HG03432 (cell line): ENCODE measurements around the gene NPRL2.
A peak's percentile ranks its signal among the peaks of the same experiment; 100 is the strongest.

Experiments used
- ATAC-seq: cut with Tn5 transposase; IDR thresholded peaks from one replicate; pipeline ENCODE4 v1.9.1; 2021; ENCODE audit warnings: mild to moderate bottlenecking, moderate library complexity; ENCODE audit not compliant: unreplicated experiment

The NPRL2 gene

GRCh38 chr3:50350527-50351322 lies at the start of gene NPRL2, which contains the start of gene CYB561D2:
NPRL2 (minus strand) TSS chr3:50350775; CDS start chr3:50350652, 123 bp downstream.
CYB561D2 (plus strand) TSS chr3:50350862; CDS start chr3:50351434, 572 bp downstream.
- peak; percentile 84 for ATAC-seq

DNA sequence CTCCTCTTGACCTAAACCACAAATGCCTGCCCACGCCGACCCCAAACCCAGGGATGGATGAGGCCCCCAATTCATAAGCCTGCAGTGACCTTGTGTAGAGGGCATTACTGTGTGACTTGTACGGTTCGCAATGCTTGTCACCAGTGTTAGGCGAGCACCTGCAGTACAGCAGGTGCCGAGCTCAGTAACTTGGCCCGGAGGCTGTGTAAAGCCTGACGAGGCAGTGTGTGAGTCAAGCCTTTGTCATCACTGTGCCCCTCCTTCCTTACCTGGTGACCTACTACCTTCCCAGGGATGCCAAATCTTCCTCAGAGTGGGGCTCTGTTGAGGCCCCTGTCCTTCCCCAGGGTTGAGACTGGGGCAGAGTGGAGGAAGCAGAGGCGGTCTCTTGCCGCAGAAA lies 45.9 kb upstream of the NPRL2 start:
- ATAC-seq: no peak

DNA sequence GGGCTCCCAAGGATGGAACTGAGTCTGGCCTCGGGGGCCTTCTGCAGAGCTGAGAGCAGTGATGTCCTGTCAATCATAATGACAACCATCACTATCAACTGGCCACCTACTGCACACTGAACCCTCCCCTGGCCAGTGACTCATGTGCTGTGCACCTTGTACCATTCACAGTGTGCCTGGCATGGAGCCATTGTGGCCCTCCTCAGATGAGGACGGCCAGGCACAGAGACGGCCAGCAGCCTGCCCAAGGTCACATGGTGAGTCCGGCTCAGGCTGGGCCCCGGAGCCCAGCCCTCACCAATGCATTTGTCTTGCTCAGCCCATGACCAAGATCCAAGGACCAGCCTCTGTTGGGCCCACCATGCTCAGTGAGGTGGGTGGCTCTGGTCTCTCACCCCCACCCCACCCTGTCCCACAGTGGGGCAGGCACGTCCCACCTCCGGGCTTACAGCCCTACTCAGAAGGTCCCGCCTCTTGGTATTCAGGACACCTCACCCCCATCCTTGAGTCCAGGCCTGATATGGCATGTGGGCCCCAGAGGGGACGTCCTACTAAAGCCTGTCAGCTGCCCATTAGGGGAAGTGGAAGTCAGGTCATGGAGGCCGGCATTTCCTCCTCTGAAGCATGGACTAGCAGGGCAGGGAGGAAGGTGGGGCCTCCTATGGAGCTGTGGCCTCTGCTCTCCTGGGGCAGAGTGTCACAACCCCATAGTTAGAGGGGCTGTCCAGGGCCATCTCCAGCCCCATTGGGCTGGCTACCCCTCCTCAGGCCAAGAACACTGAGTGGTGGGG lies 44.7 kb upstream of the NPRL2 start:
- no peak for ATAC-seq

DNA sequence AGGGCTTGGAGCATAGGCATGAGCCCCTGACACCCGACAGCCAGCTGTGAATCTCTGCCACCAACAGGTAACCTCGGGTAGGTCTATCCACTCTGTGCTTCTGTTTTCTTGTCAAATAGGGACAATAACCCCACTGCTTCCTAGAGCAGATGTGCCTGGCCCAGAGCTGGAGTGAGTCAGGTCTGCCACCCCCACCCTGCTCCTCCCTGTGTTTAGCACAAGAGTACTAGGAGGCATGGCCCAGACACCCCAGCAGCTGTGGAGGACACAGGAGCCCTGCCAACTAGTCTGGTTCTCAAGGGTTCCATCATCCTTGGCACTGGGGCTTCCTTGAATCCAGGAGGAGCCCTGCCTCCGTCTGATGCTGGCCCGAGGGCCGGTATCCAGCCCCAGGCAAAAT lies 42.5 kb upstream of the NPRL2 start:
- no peak for ATAC-seq

GRCh38 chr3:50392101-50392715 lies 41.6 kb upstream of the NPRL2 start:
- ATAC-seq: no peak

GRCh38 chr3:50390508-50391224 lies 40.1 kb upstream of the NPRL2 start:
- ATAC-seq: no peak

DNA sequence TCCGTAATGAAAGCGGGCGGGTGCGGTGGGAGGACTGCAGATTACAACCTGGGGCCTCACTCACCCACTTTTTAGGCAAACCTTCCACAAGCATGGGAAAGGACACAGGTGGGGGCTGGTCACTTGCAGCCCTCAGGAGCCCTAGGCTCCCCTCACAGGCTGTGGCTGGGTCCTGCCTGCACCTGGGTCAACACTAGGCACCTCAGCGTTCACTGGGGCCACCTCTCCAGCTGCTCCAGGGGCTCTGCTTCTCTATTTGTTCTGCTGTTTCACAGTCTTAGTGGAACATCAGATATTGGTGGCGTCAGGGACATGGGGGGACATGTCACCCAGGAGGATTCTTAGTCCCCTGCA lies 38.8 kb upstream of the NPRL2 start:
- no peak for ATAC-seq

DNA sequence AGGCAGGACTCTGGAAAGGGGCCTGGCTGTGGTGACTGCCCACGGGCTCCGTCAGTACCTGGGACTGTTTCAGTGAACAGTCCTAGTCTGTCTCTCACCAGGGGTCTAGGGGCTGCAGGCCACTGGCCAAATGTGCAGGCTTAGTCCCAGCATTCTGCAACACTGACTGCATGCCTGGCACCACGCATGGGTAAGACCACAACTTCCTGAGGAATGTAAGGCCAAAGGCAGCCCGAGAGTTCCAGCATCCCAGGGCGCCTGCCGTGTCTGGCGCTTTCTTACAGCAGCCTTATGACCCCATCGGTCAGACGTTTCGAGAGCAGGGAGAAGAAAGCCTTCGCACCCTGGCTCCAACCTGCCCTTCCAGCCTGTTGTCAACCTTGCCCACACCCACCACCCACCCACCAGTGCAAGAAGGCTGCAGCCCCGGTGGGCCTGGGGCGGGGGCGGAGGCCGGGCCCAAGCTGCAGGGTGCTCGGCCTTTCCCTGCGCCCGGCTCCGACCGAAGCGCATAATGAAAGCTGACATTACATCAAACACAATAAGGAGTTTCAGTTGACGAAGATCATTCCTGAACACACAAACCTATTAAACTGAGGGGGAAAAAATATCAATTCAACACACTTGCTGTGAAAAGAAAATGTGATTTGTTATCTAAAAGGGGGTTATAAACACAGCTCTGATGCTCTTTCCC lies 38.3 kb upstream of the NPRL2 start:
- ATAC-seq: no peak

DNA sequence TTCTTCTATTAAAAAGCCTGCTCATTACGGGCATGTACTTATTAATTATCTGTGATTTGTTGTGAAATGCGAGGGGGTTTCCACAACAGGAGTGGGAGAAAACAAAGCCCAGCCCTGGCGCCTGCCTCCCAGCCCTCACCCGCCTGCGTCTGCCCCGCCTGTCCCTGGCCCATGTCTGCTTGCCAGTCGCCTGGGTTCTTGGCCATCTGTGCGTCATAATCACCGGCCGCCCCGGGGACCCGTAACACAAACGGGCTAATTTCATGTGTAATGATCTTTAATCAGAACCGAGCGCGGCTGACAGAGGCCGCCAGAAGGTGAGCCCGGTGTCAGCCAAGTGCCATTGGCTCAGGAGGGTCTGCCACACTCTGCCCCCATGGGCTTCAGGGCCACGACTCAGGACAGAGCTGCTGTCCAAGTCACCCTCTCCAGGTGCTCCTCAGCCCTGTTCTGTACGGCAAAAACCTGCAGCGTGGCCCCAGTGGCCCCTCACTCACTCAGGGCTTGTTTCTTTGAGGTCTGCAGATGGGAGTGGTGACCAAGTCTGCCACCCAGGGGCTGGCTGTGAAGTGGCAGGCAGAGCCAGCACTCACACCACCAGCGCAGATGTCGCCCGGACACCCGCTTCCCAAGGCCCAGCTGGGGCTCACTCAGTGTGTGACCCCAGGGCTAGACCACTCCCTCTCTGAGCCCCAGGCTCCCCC lies 37.6 kb upstream of the NPRL2 start:
- no peak for ATAC-seq

GRCh38 chr3:50385754-50386153 lies 35.2 kb upstream of the NPRL2 start:
- no peak for ATAC-seq

DNA sequence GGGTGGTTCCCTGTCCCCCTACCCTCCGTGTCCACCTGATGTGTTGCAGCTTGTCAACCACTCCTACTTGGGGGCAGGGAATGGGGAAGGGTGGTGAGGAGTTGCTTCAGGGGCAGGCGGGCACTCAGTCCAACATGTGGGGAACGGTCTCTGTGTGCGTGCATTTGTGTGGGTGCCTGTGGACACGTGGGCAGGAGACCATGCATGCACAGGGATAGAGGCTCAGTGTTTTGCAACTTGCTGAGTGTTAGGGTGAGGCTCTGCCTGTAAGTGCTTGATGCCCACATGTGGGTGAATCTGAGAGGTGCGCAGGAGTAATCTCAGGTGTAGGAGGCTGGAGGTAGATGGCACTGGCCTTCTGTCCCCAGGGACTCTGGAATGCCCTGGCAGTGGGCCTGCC lies 33.2 kb upstream of the NPRL2 start:
- no peak for ATAC-seq

- no peak for ATAC-seq
Measured at GRCh38 chr3:50382722-50383121, 32.1 kb upstream of the NPRL2 start.

- ATAC-seq: no peak
Measured at GRCh38 chr3:50381383-50381782, 30.8 kb upstream of the NPRL2 start.

GRCh38 chr3:50380405-50381085 lies 30.0 kb upstream of the NPRL2 start:
- no peak for ATAC-seq

DNA sequence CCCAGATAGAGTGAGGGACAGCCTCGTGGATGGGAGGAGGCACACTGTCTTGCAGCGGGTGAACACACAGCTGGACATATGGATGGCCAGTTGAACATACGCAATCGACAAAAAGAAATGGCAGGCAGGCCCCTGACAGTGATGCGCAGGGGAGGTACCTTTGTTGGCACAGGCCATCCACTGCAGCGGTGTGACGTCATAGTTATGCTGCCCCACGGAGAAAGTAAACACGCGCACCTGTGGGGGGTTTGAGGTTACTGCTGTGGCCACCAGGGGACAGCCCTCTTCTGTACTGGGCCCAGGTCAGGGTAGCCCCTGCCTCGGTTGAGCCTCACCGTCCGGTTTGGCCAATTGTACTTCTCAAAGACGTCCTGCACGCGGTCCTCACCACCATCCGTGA lies 28.2 kb upstream of the NPRL2 start:
- no peak for ATAC-seq

- no peak for ATAC-seq
Measured at GRCh38 chr3:50378024-50378423, 27.4 kb upstream of the NPRL2 start.

DNA sequence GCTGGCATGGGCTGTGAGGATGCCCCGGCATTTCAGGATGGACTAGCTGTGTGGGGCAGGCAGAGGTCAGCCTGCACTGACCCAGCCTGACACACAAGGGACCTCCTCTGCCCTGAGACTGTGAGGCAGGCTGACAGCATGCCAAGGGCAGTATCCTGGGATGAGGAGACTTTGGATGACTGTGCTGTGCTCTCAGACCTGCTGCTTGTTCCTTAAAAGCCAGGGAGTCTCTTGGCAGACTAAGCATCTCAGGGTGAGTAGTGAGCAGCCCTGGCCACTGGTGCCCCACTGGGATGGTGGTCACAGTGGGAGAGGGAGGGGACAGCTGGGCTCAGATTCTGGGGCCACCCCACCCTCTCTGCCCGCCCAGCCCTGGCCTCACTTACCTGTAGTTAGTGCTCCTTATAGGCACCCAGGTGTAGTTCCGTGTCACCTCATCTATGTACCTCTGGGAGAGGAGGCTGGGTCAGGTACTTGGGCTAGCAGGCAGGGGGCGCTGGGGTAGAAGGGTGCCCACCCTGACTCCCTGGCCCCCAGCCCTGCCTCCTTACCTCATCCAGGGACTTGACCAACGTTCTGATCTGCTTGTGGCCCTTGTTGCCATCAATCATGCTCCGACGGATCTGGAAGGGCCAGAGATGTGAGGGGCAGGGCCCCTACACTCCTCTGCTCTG lies 24.8 kb upstream of the NPRL2 start:
- no peak for ATAC-seq

DNA sequence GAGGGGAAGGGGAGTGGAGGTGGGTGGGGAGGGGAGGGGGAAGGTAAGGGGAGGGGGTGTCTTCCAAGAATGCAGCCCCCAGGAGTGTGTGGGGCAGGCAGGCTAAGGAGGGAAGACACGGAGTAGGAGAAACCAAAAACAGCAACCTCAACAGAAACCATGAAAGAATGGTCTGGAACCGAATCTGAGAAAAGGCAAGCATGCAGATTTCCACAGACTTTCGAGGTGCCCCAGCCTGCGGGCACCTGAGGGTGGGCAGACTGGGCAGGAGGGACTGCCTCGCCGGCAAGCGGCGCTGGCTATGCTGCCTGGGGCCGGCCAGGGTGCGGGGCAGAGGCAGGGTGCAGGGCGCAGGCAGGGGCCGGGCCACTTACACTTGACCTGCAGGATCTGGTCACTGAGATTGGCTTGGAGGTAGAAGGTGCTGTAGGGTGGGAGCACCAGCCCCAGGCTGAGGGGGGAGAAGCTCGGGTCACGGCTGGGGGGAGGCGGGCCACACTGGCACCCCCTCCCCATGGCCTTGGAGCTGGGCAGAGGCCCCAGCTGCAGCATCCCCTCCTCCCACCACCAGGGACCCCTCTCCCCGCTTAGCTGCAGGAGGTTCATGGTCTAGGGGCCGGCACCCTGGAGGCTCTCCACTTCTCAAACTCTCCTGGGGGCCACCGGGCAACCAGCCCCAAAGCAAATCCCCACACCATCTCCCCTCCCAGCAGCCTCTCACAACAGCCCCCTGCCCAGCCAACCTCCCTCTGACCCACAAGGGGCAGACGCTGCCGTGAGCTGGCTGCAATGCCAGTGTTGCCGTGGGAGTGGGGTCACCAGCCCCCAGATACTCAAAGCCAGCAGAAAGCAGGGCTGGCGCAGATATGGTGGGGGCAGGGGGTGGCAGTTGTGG lies 24.0 kb upstream of the NPRL2 start:
- ATAC-seq: no peak
